Measurements from ENCODE around the gene RGS7BP.

The RGS7BP gene

GRCh38 chr5:64632251-64632650 lies 126.4 kb downstream of the RGS7BP start:
- Histone ChIP-seq H3K36me3 (ENCODE audit: insufficient read depth, low read length) (no peaks in the 10 kb centered on the region), H3K9ac (ENCODE audit: low read depth, low read length) (no peak overlapping the region), H3K9me3 (ENCODE audit: control insufficient read depth, insufficient read depth, low read length) (no peaks in the 10 kb centered on the region), H3K4me1 (ENCODE audit: insufficient read depth, low read length) (no peaks in the 10 kb centered on the region)

GRCh38 chr5:64634997-64635686 lies 129.3 kb downstream of the RGS7BP start:
- Histone ChIP-seq H3K9me3 (ENCODE audit: control insufficient read depth, insufficient read depth, low read length) (no peaks in the 10 kb centered on the region), H3K36me3 (ENCODE audit: insufficient read depth, low read length) (no peaks in the 10 kb centered on the region), H3K9ac (ENCODE audit: low read depth, low read length) (no peak overlapping the region), H3K4me1 (ENCODE audit: insufficient read depth, low read length) (no peaks in the 10 kb centered on the region)

GRCh38 chr5:64637144-64637543 lies 131.3 kb downstream of the RGS7BP start:
- Histone ChIP-seq H3K9ac (ENCODE audit: low read depth, low read length) (no peak overlapping the region), H3K4me1 (ENCODE audit: insufficient read depth, low read length) (no peaks in the 10 kb centered on the region), H3K9me3 (ENCODE audit: control insufficient read depth, insufficient read depth, low read length) (no peaks in the 10 kb centered on the region), H3K36me3 (ENCODE audit: insufficient read depth, low read length) (no peaks in the 10 kb centered on the region)

DNA sequence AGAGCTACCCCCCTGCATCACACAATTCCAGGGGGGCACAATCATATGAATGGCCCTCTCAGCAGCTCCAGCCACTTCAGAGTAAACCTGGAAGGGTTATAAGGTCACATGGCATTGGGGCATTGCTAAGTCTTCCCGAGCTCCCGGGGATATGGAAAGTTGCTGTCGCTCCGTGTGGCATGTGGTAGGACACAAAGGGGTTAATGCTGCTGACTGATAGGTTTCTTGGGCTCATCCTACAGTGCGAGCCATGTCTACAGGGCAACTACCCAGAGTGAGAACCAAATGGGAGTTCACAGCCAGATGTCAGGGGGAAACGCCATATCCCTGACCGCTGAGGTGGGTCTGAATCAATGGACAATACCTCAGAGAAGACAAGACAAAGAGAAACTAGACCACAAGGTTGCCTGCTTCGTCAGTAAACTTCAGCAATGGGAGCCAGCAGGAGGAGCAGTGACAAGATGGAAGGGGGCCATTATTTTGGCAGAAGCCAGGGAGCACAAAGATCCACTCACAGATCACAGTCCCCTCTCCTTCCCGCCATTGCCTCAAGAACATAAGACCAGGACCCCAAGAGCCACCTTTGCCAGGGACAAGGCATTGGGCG lies 132.1 kb downstream of the RGS7BP start:
- H3K9me3 ChIP-seq (ENCODE audit: control insufficient read depth, insufficient read depth, low read length), result no peaks in the 10 kb centered on the region
- H3K9ac ChIP-seq (ENCODE audit: low read depth, low read length), result no peak overlapping the region
- no peaks in the 10 kb centered on the region for H3K36me3 ChIP-seq (ENCODE audit: insufficient read depth, low read length)
- H3K4me1 ChIP-seq (ENCODE audit: insufficient read depth, low read length), result no peaks in the 10 kb centered on the region

GRCh38 chr5:64644831-64645230 lies 139.0 kb downstream of the RGS7BP start:
- Histone ChIP-seq H3K9me3 (ENCODE audit: control insufficient read depth, insufficient read depth, low read length) (no peaks in the 10 kb centered on the region), H3K9ac (ENCODE audit: low read depth, low read length) (no peak overlapping the region), H3K4me1 (ENCODE audit: insufficient read depth, low read length) (peaks cover 6% of the 10 kb centered on the region; the same call in 1 of the 2 replicates), H3K36me3 (ENCODE audit: insufficient read depth, low read length) (no peaks in the 10 kb centered on the region)

DNA sequence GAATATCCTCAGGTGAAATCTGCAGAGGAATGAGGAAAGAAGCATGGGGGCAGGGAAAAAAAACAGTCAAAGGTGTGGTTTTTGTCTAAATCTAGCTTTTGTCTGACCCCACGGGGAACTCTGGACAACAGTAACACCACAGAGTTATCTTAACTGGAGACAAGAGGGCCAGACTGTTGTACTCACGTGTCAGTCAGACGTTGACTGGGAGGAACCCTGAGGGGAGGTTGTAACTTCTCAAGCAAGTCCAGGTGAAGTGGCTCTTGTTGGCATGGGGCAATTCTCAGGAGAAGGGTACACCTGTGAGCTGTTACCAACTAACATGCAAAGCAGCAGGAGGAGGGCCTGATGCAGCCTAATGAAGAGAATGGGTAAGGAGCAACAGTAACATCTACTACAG lies 140.4 kb downstream of the RGS7BP start:
- H3K9me3 ChIP-seq (ENCODE audit: control insufficient read depth, insufficient read depth, low read length), result no peaks in the 10 kb centered on the region
- no peaks in the 10 kb centered on the region for H3K36me3 ChIP-seq (ENCODE audit: insufficient read depth, low read length)
- H3K9ac ChIP-seq (ENCODE audit: low read depth, low read length), result no peak overlapping the region
- peaks cover 6% of the 10 kb centered on the region; the same call in 1 of the 2 replicates for H3K4me1 ChIP-seq (ENCODE audit: insufficient read depth, low read length)

GRCh38 chr5:64649512-64649911 lies 143.7 kb downstream of the RGS7BP start:
- no peaks in the 10 kb centered on the region for H3K36me3 ChIP-seq (ENCODE audit: insufficient read depth, low read length)
- peaks cover 6% of the 10 kb centered on the region; the same call in 1 of the 2 replicates for H3K4me1 ChIP-seq (ENCODE audit: insufficient read depth, low read length)
- peaks cover 3% of the 10 kb centered on the region; the same call in 1 of the 2 replicates for H3K9me3 ChIP-seq (ENCODE audit: control insufficient read depth, insufficient read depth, low read length)
- H3K9ac ChIP-seq (ENCODE audit: low read depth, low read length), result no peak overlapping the region

DNA sequence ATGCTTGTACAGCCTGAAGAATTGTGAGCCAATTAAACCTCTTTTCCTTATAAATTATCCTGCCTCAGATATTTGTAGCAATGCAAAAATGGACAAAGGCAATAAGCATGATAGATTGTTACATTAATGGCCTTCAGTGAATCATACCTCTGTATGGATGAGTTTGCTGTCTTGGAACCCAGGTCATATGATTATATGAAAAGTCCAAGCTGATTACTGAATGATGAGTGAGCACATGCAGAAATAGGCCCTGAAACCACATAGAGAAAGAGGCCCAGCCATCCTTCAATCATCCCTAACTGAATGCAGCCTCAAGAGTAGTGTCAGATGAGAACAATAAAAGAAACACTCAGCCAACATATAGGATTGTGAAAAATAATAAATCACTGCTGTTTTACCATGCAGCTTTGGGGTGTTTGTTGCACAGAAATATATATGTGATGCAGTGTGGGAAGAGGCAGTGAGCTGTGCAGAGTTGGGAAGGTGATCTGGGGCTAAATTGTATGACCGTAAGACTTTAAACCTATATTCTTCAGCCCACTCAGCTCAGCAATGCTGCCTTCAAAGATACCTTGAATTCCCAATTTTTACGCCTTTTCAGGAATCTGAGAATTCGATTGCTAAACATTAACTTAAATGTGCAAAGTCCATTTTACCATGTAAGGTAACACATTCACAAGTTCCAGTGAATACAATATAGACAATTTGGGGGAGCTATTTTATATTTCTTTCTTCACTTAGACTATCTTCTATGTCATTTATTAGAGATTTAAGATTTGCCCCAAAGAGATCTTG lies 148.1 kb downstream of the RGS7BP start:
- Histone ChIP-seq H3K4me1 (ENCODE audit: insufficient read depth, low read length) (no peaks in the 10 kb centered on the region), H3K9me3 (ENCODE audit: control insufficient read depth, insufficient read depth, low read length) (peaks cover 7% of the 10 kb centered on the region; the same call in 1 of the 2 replicates), H3K36me3 (ENCODE audit: insufficient read depth, low read length) (no peaks in the 10 kb centered on the region), H3K9ac (ENCODE audit: low read depth, low read length) (no peak overlapping the region)

DNA sequence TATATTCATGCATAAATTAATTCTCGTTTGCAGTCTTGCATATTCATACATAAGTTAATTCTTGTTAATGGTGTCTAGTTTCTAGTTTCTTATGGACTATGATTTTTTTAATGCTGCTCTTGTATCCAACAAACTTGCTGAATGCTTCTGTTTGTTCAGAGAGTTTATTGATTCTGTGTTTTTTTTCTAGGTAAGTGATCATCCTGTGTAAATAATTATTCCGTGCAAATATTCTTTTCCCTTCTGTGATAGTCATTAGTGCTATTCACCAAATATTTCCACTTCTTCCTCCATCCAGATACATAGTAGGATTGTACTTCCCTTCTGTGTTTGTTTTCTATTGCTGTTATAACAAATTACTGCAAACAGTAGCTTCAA lies 148.7 kb downstream of the RGS7BP start:
- Histone ChIP-seq H3K36me3 (ENCODE audit: insufficient read depth, low read length) (no peaks in the 10 kb centered on the region), H3K9ac (ENCODE audit: low read depth, low read length) (no peak overlapping the region), H3K9me3 (ENCODE audit: control insufficient read depth, insufficient read depth, low read length) (peaks cover 7% of the 10 kb centered on the region; the same call in 1 of the 2 replicates), H3K4me1 (ENCODE audit: insufficient read depth, low read length) (no peaks in the 10 kb centered on the region)

DNA sequence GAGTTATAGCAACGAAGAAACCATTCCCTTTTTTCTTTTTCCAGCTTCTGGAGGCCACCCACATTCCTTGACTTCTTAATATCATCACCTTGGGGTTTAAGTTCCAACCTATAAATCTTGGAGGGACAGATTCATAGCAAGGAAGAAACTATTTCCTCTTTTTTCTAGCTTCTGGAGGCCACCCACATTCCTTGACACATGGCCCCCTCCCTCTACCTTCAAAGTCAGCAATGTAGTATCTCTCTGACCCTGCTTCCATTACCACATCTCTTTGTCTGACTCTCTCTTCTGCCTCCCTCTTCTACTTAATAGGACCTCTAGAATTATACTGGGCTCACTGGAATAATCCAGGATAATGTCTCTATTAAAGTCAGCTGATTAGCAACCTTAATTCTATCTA lies 149.8 kb downstream of the RGS7BP start:
- H3K9ac ChIP-seq (ENCODE audit: low read depth, low read length), result no peak overlapping the region
- H3K36me3 ChIP-seq (ENCODE audit: insufficient read depth, low read length), result no peaks in the 10 kb centered on the region
- peaks cover 7% of the 10 kb centered on the region; the same call in 1 of the 2 replicates for H3K9me3 ChIP-seq (ENCODE audit: control insufficient read depth, insufficient read depth, low read length)
- H3K4me1 ChIP-seq (ENCODE audit: insufficient read depth, low read length), result no peaks in the 10 kb centered on the region

GRCh38 chr5:64659289-64659688 lies 153.5 kb downstream of the RGS7BP start:
- no peaks in the 10 kb centered on the region for H3K4me1 ChIP-seq (ENCODE audit: insufficient read depth, low read length)
- H3K9ac ChIP-seq (ENCODE audit: low read depth, low read length), result no peak overlapping the region
- 0 out of 2 replicates have a peak, but pooled peaks cover 4% of the 10 kb centered on the region for H3K9me3 ChIP-seq (ENCODE audit: control insufficient read depth, insufficient read depth, low read length)
- no peaks in the 10 kb centered on the region for H3K36me3 ChIP-seq (ENCODE audit: insufficient read depth, low read length)

Data from ES-I3 (cell line).